ENCODE data around the gene ANKRD28.

ANKRD28 gene

DNA sequence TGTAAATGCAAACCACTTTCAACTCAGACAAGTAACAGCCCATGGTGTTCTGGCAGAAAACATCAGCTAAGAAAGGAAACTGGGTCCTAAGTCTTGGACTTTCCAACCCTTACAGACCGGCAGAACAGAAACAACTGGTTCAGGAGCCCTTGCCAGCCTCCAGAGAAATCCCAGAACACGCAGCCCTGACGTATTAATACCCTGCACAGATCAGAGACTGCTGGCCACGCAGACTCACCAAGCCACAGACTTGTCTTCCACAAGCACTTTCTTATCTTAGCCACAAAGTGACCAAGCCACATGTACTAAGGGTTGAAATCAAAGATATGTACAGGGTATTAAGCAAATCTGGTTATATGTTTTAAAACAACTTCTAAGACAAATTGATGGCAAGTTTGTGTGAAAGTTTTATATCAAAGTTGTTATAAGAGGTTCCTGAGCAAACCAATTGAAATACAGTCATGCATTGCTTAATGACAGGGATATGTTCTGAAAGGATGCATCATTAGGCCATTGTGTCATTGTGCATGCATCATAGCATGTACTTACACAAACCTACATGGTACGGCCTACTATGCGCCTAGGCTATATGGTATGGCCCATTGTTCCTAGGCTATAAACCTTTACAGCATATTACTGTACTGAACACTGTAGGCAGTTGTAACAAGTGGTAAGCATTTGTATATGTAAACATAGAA lies 159.4 kb downstream of the ANKRD28 start:
- ChIA-PET CTCF (interaction anchor here (1.6 to 2.0 kb wide), 4 partner anchors 7 to 173 kb away, joined by 4 to 6 read pairs (median 6); no protein-coding TSS in a partner anchor), POLR2A (no interaction called here)
- no peak for DNase-seq (ENCODE audit: extremely low spot score)
- TF ChIP-seq, protein P1, sequence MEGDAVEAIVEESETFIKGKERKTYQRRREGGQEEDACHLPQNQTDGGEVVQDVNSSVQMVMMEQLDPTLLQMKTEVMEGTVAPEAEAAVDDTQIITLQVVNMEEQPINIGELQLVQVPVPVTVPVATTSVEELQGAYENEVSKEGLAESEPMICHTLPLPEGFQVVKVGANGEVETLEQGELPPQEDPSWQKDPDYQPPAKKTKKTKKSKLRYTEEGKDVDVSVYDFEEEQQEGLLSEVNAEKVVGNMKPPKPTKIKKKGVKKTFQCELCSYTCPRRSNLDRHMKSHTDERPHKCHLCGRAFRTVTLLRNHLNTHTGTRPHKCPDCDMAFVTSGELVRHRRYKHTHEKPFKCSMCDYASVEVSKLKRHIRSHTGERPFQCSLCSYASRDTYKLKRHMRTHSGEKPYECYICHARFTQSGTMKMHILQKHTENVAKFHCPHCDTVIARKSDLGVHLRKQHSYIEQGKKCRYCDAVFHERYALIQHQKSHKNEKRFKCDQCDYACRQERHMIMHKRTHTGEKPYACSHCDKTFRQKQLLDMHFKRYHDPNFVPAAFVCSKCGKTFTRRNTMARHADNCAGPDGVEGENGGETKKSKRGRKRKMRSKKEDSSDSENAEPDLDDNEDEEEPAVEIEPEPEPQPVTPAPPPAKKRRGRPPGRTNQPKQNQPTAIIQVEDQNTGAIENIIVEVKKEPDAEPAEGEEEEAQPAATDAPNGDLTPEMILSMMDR (IDR thresholded peaks at IDR 0.05; ENCODE audit: control extremely low read depth, extremely low read depth, low read depth, missing control alignments) = no peak

DNA sequence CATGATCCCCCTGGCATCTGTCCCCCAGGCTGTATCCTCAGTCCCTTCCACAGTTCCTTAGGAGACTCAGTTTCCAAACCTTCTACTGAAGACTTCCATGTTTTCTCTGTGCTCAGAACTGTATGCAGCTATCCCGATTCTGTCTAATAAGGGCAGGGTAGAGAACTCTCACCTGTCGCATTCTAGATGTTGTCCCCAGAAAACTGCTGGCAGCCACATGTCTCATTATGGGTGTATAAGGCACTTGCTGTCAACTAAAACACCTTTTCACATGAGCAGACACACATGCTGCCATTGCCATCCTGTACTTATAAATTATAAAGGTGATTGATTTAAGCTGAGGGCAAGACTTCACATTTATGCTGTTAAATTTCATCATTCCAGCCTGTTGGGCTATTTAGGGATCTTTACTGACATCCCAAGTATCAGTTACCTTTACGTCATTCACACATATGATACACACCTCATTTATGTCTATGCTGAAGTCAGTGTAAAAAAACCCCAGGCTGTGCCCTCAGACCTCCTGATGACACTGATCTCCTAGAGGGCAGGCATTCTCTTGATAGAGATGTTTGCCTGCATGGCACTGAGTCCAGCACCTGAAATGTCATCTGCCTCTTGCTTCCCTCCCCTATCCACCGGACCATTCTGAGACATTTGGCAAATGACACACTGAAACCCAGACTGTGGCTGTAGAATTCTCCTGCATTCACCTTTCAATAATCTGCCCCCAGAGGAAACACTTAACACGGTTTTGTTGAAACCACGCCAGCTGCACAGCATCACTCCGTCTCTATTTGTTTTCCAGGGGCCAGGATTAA lies 160.4 kb downstream of the ANKRD28 start:
- POLR2A ChIA-PET = no interaction called here
- TF ChIP-seq, protein P1 (IDR thresholded peaks at IDR 0.05; ENCODE audit: control extremely low read depth, extremely low read depth, low read depth, missing control alignments) = no peak
- no peak for DNase-seq (ENCODE audit: extremely low spot score)
- CTCF ChIA-PET = interaction anchor here (1.6 to 3.2 kb wide), 4 partner anchors 10 to 174 kb away, joined by 4 to 14 read pairs (median 6); no protein-coding TSS in a partner anchor

DNA sequence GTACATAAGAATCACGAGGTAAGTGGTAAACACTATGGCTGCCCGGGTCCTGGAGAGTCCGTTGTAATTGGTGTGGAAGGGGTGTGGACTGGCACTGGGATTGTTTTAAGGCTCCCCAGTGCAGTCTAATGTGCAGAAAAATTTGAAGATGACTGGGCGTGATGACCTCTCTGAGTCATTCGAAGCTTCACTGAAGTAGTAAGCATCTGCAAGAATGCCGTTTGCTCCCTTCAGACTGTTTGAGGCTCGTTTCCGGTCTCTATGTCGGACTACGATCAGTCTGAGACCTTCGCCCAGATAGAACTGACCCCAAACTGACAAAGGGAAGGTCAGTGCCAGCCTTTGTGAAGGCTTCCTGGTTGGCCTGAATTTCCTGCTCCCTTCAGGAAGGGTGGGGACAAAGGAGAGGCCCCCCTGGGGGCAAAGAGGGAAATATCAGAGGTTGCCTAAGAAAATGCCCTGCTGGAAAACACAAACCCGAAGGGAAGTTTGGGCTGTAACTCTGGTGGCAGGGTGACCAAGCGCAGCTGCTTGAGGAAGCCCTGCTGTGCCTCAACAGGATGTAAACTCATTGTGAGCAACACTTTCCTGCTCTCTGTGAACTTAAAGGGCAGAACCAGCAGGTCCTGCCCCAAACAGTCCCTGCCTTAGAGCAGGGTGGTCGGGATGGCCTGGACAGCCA lies 161.6 kb downstream of the ANKRD28 start:
- ChIA-PET POLR2A (no interaction called here), CTCF (interaction anchor here (1.1 to 3.2 kb wide), 6 partner anchors 9 to 433 kb away, joined by 3 to 14 read pairs (median 4); no protein-coding TSS in a partner anchor)
- peak; percentile 50 for DNase-seq (ENCODE audit: extremely low spot score)

DNA sequence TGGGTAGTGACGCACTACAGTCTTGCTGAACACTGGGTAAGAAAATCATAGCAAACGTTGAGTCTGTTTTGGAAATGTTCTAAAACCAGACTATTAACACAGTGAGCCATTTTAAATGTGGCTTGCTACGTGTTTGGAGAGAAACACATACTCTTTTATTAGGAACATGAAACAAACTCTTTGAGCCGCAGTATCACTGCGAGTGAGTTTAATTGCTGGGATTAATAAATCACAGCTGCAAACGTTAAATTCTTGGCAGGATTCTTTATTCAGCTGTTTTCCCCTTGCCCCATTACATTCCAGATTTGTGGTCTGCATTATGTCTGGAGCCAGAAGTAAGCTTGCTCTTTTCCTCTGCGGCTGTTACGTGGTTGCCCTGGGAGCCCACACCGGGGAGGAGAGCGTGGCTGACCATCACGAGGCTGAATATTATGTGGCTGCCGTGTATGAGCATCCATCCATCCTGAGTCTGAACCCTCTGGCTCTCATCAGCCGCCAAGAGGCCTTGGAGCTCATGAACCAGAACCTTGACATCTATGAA lies 162.6 kb downstream of the ANKRD28 start:
- POLR2A ChIA-PET = no interaction called here
- no peak for DNase-seq (ENCODE audit: extremely low spot score)
- CTCF ChIA-PET = interaction anchor here (1.1 to 3.2 kb wide), 8 partner anchors 8 to 432 kb away, joined by 3 to 14 read pairs (median 4); no protein-coding TSS in a partner anchor
- TF ChIP-seq, protein P1 (IDR thresholded peaks at IDR 0.05; ENCODE audit: control extremely low read depth, extremely low read depth, low read depth, missing control alignments) = no peak

More for the DNA sequence above, 161.6 kb downstream of the ANKRD28 start:
- TF ChIP-seq, protein P1 (IDR thresholded peaks at IDR 0.05; ENCODE audit: control extremely low read depth, extremely low read depth, low read depth, missing control alignments) = no peak

DNA sequence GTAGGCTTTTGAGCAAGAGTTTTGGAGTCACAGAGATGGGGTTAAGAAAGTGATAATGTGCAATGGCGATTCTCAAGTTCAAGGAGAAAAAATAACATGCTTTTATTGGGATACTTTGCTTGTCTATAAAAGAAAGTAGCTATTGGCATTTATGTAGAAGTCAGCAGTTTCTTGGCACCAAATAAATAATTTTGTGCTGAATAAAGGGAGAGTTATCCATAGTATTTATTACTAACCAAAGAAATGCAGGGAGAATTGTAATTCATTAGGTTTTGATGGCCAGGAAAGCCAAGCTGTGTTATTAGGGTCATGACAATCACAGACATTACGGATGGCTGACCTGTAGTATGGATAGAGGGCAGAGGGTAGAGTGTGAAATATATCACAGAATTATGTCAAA lies 163.1 kb downstream of the ANKRD28 start:
- ChIA-PET POLR2A (no interaction called here), CTCF (interaction anchor here (0.8 to 3.2 kb wide), 9 partner anchors 7 to 432 kb away, joined by 3 to 14 read pairs (median 3); no protein-coding TSS in a partner anchor)
- DNase-seq (ENCODE audit: extremely low spot score) = no peak
- TF ChIP-seq, protein P1 (IDR thresholded peaks at IDR 0.05; ENCODE audit: control extremely low read depth, extremely low read depth, low read depth, missing control alignments) = no peak

Measured in GM10248 (cell line).